Activated naive CD8-positive, alpha-beta T cell (primary cell): ENCODE measurements around the gene GRIK4.
"Not testable (repeated sequence)": the region's sequence is repeated elsewhere in the genome, so short reads cannot be mapped to it uniquely, and the experiment has no call there.

Experiments
- H3K27ac Mint-ChIP-seq: one replicate; pipeline ENCODE4 v1.8.0; 2021; ENCODE audit warnings: mixed read lengths
- H3K27me3 Mint-ChIP-seq: one replicate; pipeline ENCODE4 v1.8.0; 2021; ENCODE audit warnings: mixed read lengths
- H3K36me3 Mint-ChIP-seq: one replicate; pipeline ENCODE4 v1.8.0; 2021; ENCODE audit warnings: mixed read lengths
- H3K4me1 Mint-ChIP-seq: one replicate; pipeline ENCODE4 v1.8.0; 2021; ENCODE audit warnings: low read depth, mixed read lengths
- H3K4me3 Mint-ChIP-seq: one replicate; pipeline ENCODE4 v1.8.0; 2021; ENCODE audit warnings: mild to moderate bottlenecking, mixed read lengths
- H3K9me3 Mint-ChIP-seq: one replicate; pipeline ENCODE4 v1.8.0; 2021; ENCODE audit warnings: low read depth, mixed read lengths

GRIK4 gene

GRCh38 chr11:120603071-120603470 lies 91.5 kb downstream of the GRIK4 start:
- Mint-ChIP-seq H3K9me3 (no peaks in the 10 kb centered on the region), H3K4me3 (no peak overlapping the region), H3K27me3 (peaks cover 5% of the 10 kb centered on the region), H3K4me1 (no peaks in the 10 kb centered on the region), H3K27ac (no peak overlapping the region), H3K36me3 (no peaks in the 10 kb centered on the region)

GRCh38 chr11:120605469-120605868 lies 93.9 kb downstream of the GRIK4 start:
- no peak overlapping the region for H3K4me3 Mint-ChIP-seq

GRCh38 chr11:120606211-120607010 lies 94.9 kb downstream of the GRIK4 start:
- H3K36me3 Mint-ChIP-seq = no peaks in the 10 kb centered on the region
- H3K4me1 Mint-ChIP-seq = no peaks in the 10 kb centered on the region
- no peak overlapping the region for H3K4me3 Mint-ChIP-seq
- peaks cover 6% of the 10 kb centered on the region for H3K27me3 Mint-ChIP-seq
- H3K9me3 Mint-ChIP-seq = no peaks in the 10 kb centered on the region
- no peak overlapping the region for H3K27ac Mint-ChIP-seq

More at GRCh38 chr11:120605469-120605868, 93.9 kb downstream of the GRIK4 start:
- Mint-ChIP-seq H3K27me3 (peaks cover 6% of the 10 kb centered on the region), H3K9me3 (no peaks in the 10 kb centered on the region), H3K36me3 (no peaks in the 10 kb centered on the region), H3K4me1 (no peaks in the 10 kb centered on the region), H3K27ac (no peak overlapping the region)

GRCh38 chr11:120608061-120608460 lies 96.5 kb downstream of the GRIK4 start:
- Mint-ChIP-seq H3K27ac (no peak overlapping the region), H3K4me1 (no peaks in the 10 kb centered on the region), H3K36me3 (no peaks in the 10 kb centered on the region), H3K4me3 (no peak overlapping the region), H3K9me3 (no peaks in the 10 kb centered on the region), H3K27me3 (peaks cover 8% of the 10 kb centered on the region)

- Mint-ChIP-seq H3K4me1 (peaks cover 2% of the 10 kb centered on the region), H3K36me3 (no peaks in the 10 kb centered on the region), H3K4me3 (no peak overlapping the region), H3K9me3 (no peaks in the 10 kb centered on the region), H3K27ac (no peak overlapping the region), H3K27me3 (peaks cover 8% of the 10 kb centered on the region)
Observed at GRCh38 chr11:120608760-120609211, 97.2 kb downstream of the GRIK4 start.

- Mint-ChIP-seq H3K4me1 (peaks cover 2% of the 10 kb centered on the region), H3K4me3 (no peak overlapping the region), H3K36me3 (no peaks in the 10 kb centered on the region), H3K27me3 (peaks cover 7% of the 10 kb centered on the region), H3K27ac (no peak overlapping the region), H3K9me3 (no peaks in the 10 kb centered on the region)
Observed at GRCh38 chr11:120610111-120610510, 98.6 kb downstream of the GRIK4 start.

- Mint-ChIP-seq H3K9me3 (no peaks in the 10 kb centered on the region), H3K36me3 (no peaks in the 10 kb centered on the region), H3K27ac (no peak overlapping the region)
Observed at GRCh38 chr11:120611581-120611980, 100.0 kb downstream of the GRIK4 start.

GRCh38 chr11:120612513-120613263 lies 101.1 kb downstream of the GRIK4 start:
- peaks cover 4% of the 10 kb centered on the region for H3K27me3 Mint-ChIP-seq
- H3K36me3 Mint-ChIP-seq = peaks cover 2% of the 10 kb centered on the region
- peaks cover 2% of the 10 kb centered on the region for H3K4me1 Mint-ChIP-seq
- H3K4me3 Mint-ChIP-seq = no peak overlapping the region
- H3K9me3 Mint-ChIP-seq = peaks cover 4% of the 10 kb centered on the region
- no peak overlapping the region for H3K27ac Mint-ChIP-seq

More at GRCh38 chr11:120611581-120611980, 100.0 kb downstream of the GRIK4 start:
- peaks cover 7% of the 10 kb centered on the region for H3K27me3 Mint-ChIP-seq
- H3K4me1 Mint-ChIP-seq = peaks cover 2% of the 10 kb centered on the region
- H3K4me3 Mint-ChIP-seq = no peak overlapping the region

- Mint-ChIP-seq H3K36me3 (peaks cover 2% of the 10 kb centered on the region), H3K27me3 (peaks cover 4% of the 10 kb centered on the region), H3K4me1 (peaks cover 2% of the 10 kb centered on the region), H3K4me3 (no peak overlapping the region), H3K27ac (no peak overlapping the region), H3K9me3 (peaks cover 10% of the 10 kb centered on the region)
Observed at GRCh38 chr11:120613264-120614226, 102.0 kb downstream of the GRIK4 start.

GRCh38 chr11:120615391-120615790 lies 103.8 kb downstream of the GRIK4 start:
- peaks cover 2% of the 10 kb centered on the region for H3K4me1 Mint-ChIP-seq
- H3K27ac Mint-ChIP-seq = no peak overlapping the region
- peaks cover 2% of the 10 kb centered on the region for H3K36me3 Mint-ChIP-seq
- peaks cover 18% of the 10 kb centered on the region for H3K9me3 Mint-ChIP-seq
- H3K4me3 Mint-ChIP-seq = no peak overlapping the region
- peaks cover 2% of the 10 kb centered on the region for H3K27me3 Mint-ChIP-seq

- peaks cover 2% of the 10 kb centered on the region for H3K36me3 Mint-ChIP-seq
- H3K9me3 Mint-ChIP-seq = peaks cover 18% of the 10 kb centered on the region
- no peaks in the 10 kb centered on the region for H3K4me1 Mint-ChIP-seq
- no peaks in the 10 kb centered on the region for H3K27me3 Mint-ChIP-seq
- no peak overlapping the region for H3K27ac Mint-ChIP-seq
- no peak overlapping the region for H3K4me3 Mint-ChIP-seq
Observed at GRCh38 chr11:120618399-120618798, 106.9 kb downstream of the GRIK4 start.

GRCh38 chr11:120622189-120622875 lies 110.8 kb downstream of the GRIK4 start:
- no peak overlapping the region for H3K4me3 Mint-ChIP-seq
- peaks cover 2% of the 10 kb centered on the region for H3K36me3 Mint-ChIP-seq
- no peaks in the 10 kb centered on the region for H3K4me1 Mint-ChIP-seq
- peaks cover 2% of the 10 kb centered on the region for H3K27me3 Mint-ChIP-seq
- peaks cover 18% of the 10 kb centered on the region for H3K9me3 Mint-ChIP-seq
- no peak overlapping the region for H3K27ac Mint-ChIP-seq

- not testable (repeated sequence) for H3K27ac Mint-ChIP-seq, H3K9me3 Mint-ChIP-seq, H3K4me3 Mint-ChIP-seq, H3K36me3 Mint-ChIP-seq, H3K27me3 Mint-ChIP-seq, H3K4me1 Mint-ChIP-seq
Observed at GRCh38 chr11:120624992-120625391, 113.4 kb downstream of the GRIK4 start.

- H3K4me1 Mint-ChIP-seq = no peaks in the 10 kb centered on the region
- H3K36me3 Mint-ChIP-seq = no peaks in the 10 kb centered on the region
- no peaks in the 10 kb centered on the region for H3K9me3 Mint-ChIP-seq
- H3K27me3 Mint-ChIP-seq = peaks cover 2% of the 10 kb centered on the region
- no peak overlapping the region for H3K27ac Mint-ChIP-seq
- H3K4me3 Mint-ChIP-seq = no peak overlapping the region
Observed at GRCh38 chr11:120625565-120625964, 114.0 kb downstream of the GRIK4 start.
